ENCODE measurements around the gene AGXT. TPM values are rescaled to one million over a fixed set of nuclear protein-coding genes. Genes with fewer than 3 reads are reported as not detected.

Gene AGXT
- total RNA-seq, 1 experiment from 2014 or later = not detected

GRCh38 chr2:240884745-240885144 lies 16.1 kb downstream of the AGXT start:
- no peak overlapping the region for H3K4me3 ChIP-seq (ENCODE audit: low read depth, low read length, poor library complexity, severe bottlenecking)
- intact Hi-C loops (cut with micrococcal nuclease; ENCODE audit: unreplicated experiment) = no loop called here
- H3K9me3 ChIP-seq (ENCODE audit: low read depth, low read length, poor library complexity, severe bottlenecking) = no peaks in the 10 kb centered on the region
- no peaks in the 10 kb centered on the region for H3K36me3 ChIP-seq (ENCODE audit: insufficient read depth, low read length, poor library complexity, severe bottlenecking)
- ChIA-PET CTCF (no interaction called here), POLR2A (ENCODE audit: low non-redundant PET) (no interaction called here)
- H3K27ac ChIP-seq (ENCODE audit: low read depth, low read length, poor library complexity, severe bottlenecking) = no peak overlapping the region
- H3K27me3 ChIP-seq (replicated peaks; ENCODE audit: insufficient read depth, low read depth, low read length, poor library complexity) = no peaks in the 10 kb centered on the region
- no TSS peak for BruUV-seq (replicated peaks)
- no peak for DNase-seq (ENCODE audit: low spot score)
- H3K4me1 ChIP-seq (ENCODE audit: insufficient read depth, low read length, poor library complexity, severe bottlenecking) = no peaks in the 10 kb centered on the region
- TF ChIP-seq CTCF (conservative IDR thresholded peaks at IDR 0.05; ENCODE audit: low read depth, low read length) = no peak
- no peak for TF ChIP-seq EZH2 (IDR thresholded peaks at IDR 0.05; ENCODE audit: borderline replicate concordance, low read depth, low read length, poor library complexity, severe bottlenecking)

- intact Hi-C loops (cut with micrococcal nuclease; ENCODE audit: unreplicated experiment) = no loop called here
- CTCF ChIA-PET = no interaction called here
Observed at GRCh38 chr2:240885566-240885965, 16.9 kb downstream of the AGXT start.

GRCh38 chr2:240886023-240886565 lies 17.5 kb downstream of the AGXT start:
- Histone ChIP-seq H3K9me3 (ENCODE audit: low read depth, low read length, poor library complexity, severe bottlenecking) (no peaks in the 10 kb centered on the region), H3K27me3 (replicated peaks; ENCODE audit: insufficient read depth, low read depth, low read length, poor library complexity) (no peaks in the 10 kb centered on the region), H3K4me3 (ENCODE audit: low read depth, low read length, poor library complexity, severe bottlenecking) (no peak overlapping the region), H3K27ac (ENCODE audit: low read depth, low read length, poor library complexity, severe bottlenecking) (no peak overlapping the region), H3K36me3 (ENCODE audit: insufficient read depth, low read length, poor library complexity, severe bottlenecking) (no peaks in the 10 kb centered on the region), H3K4me1 (ENCODE audit: insufficient read depth, low read length, poor library complexity, severe bottlenecking) (no peaks in the 10 kb centered on the region)
- TF ChIP-seq EZH2 (IDR thresholded peaks at IDR 0.05; ENCODE audit: borderline replicate concordance, low read depth, low read length, poor library complexity, severe bottlenecking) (no peak), CTCF (conservative IDR thresholded peaks at IDR 0.05; ENCODE audit: low read depth, low read length) (no peak)
- no peak for DNase-seq (ENCODE audit: low spot score)
- ChIA-PET CTCF (no interaction called here), POLR2A (ENCODE audit: low non-redundant PET) (no interaction called here)
- intact Hi-C loops (cut with micrococcal nuclease; ENCODE audit: unreplicated experiment) = no loop called here
- no TSS peak for BruUV-seq (replicated peaks)

More at GRCh38 chr2:240885566-240885965, 16.9 kb downstream of the AGXT start:
- H3K36me3 ChIP-seq (ENCODE audit: insufficient read depth, low read length, poor library complexity, severe bottlenecking) = no peaks in the 10 kb centered on the region
- BruUV-seq (replicated peaks) = no TSS peak
- no peak for DNase-seq (ENCODE audit: low spot score)
- TF ChIP-seq EZH2 (IDR thresholded peaks at IDR 0.05; ENCODE audit: borderline replicate concordance, low read depth, low read length, poor library complexity, severe bottlenecking) = no peak
- TF ChIP-seq CTCF (conservative IDR thresholded peaks at IDR 0.05; ENCODE audit: low read depth, low read length) = no peak
- H3K27ac ChIP-seq (ENCODE audit: low read depth, low read length, poor library complexity, severe bottlenecking) = no peak overlapping the region
- no peak overlapping the region for H3K4me3 ChIP-seq (ENCODE audit: low read depth, low read length, poor library complexity, severe bottlenecking)
- POLR2A ChIA-PET (ENCODE audit: low non-redundant PET) = no interaction called here
- H3K4me1 ChIP-seq (ENCODE audit: insufficient read depth, low read length, poor library complexity, severe bottlenecking) = no peaks in the 10 kb centered on the region
- no peaks in the 10 kb centered on the region for H3K27me3 ChIP-seq (replicated peaks; ENCODE audit: insufficient read depth, low read depth, low read length, poor library complexity)
- H3K9me3 ChIP-seq (ENCODE audit: low read depth, low read length, poor library complexity, severe bottlenecking) = no peaks in the 10 kb centered on the region
